CD14-positive monocyte (primary cell): ENCODE results near the gene ZSCAN26. TPM values are rescaled to one million over a fixed set of nuclear protein-coding genes. Genes with fewer than 3 reads are reported as not detected.

Source experiments
- DNase-seq, 3 donors: peaks; one replicate each; pipeline ENCODE4 v3.0.0-alpha.2; 2011 to 2022
- H2AFZ ChIP-seq: 2 replicates; pipeline ENCODE4 v1.6.0; 2012; ENCODE audit warnings: mild to moderate bottlenecking, low read depth, low read length, inconsistent platforms; ENCODE audit not compliant: insufficient read depth, poor library complexity, severe bottlenecking
- H3K27ac ChIP-seq, 2 donors: 1 replicate in 1 of 2; 2 replicates in 1 of 2; pipeline ENCODE4 v1.5.1; 2012 to 2013; ENCODE audit warnings: low read length in 2 of 2, control low read depth in 1 of 2, inconsistent platforms in 1 of 2, low read depth in 1 of 2, mild to moderate bottlenecking in 1 of 2
- H3K27me3 ChIP-seq, 2 donors: one replicate each; pipeline versions ENCODE4 v1.6.0 to v1.6.1; 2011 to 2013; ENCODE audit warnings: low read length in 2 of 2; ENCODE audit not compliant: control insufficient read depth in 2 of 2, insufficient read depth in 2 of 2
- H3K36me3 ChIP-seq, 2 donors: replicated peaks in 1 of 2; 1 replicate in 1 of 2; 2 replicates in 1 of 2; pipeline versions ENCODE4 v1.5.1 to v1.6.1; 2012 to 2013; ENCODE audit warnings: low read length in 2 of 2, control low read depth in 1 of 2, inconsistent platforms in 1 of 2, mild to moderate bottlenecking in 1 of 2; ENCODE audit not compliant: insufficient read depth in 2 of 2, control insufficient read depth in 1 of 2
- H3K4me1 ChIP-seq, 2 donors: 1 replicate in 1 of 2; 2 replicates in 1 of 2; pipeline versions ENCODE4 v1.5.1 to v1.6.1; 2012 to 2013; ENCODE audit warnings: low read length in 2 of 2, control low read depth in 1 of 2, inconsistent platforms in 1 of 2, mild to moderate bottlenecking in 1 of 2, moderate library complexity in 1 of 2; ENCODE audit not compliant: insufficient read depth in 2 of 2, control insufficient read depth in 1 of 2
- H3K4me2 ChIP-seq: replicated peaks from 2 replicates; pipeline ENCODE3; 2012; ENCODE audit warnings: low read length, moderate library complexity, mild to moderate bottlenecking; ENCODE audit not compliant: poor library complexity, severe bottlenecking; ENCODE audit errors: extremely low read depth
- H3K4me3 ChIP-seq, 3 experiments: fragments of 200-600 bp in 1 of 3; sonication (generic) in 1 of 3; replicated peaks in 1 of 3; 1 replicate in 2 of 3; 2 replicates in 1 of 3; pipeline ENCODE4 v1.5.1; 2011 to 2013; ENCODE audit warnings: low read length in 3 of 3, mild to moderate bottlenecking in 3 of 3, control low read depth in 2 of 3, low read depth in 2 of 3, inconsistent platforms in 1 of 3, moderate library complexity in 1 of 3
- H3K79me2 ChIP-seq: 2 replicates; pipeline ENCODE4 v1.6.0; 2012; ENCODE audit warnings: mild to moderate bottlenecking, control low read depth, inconsistent platforms, low read length, moderate library complexity; ENCODE audit not compliant: insufficient read depth
- H3K9ac ChIP-seq: 2 replicates; pipeline ENCODE4 v1.6.0; 2017; ENCODE audit warnings: low read length, mild to moderate bottlenecking; ENCODE audit not compliant: insufficient read depth, poor library complexity, severe bottlenecking
- H3K9me3 ChIP-seq, 2 donors: replicated peaks in 1 of 2; 1 replicate in 1 of 2; 2 replicates in 1 of 2; pipeline versions ENCODE4 v1.5.1 to v1.6.1; 2012 to 2013; ENCODE audit warnings: low read length in 2 of 2, control low read depth in 1 of 2; ENCODE audit not compliant: control insufficient read depth in 1 of 2, insufficient read depth in 1 of 2
- H4K20me1 ChIP-seq: 2 replicates; pipeline ENCODE4 v1.6.0; 2012; ENCODE audit warnings: mild to moderate bottlenecking, low read length, control low read depth, moderate library complexity; ENCODE audit not compliant: insufficient read depth
- H3K27ac Mint-ChIP-seq, 7 donors: one replicate each; pipeline ENCODE4 v1.8.0; 2020; ENCODE audit warnings: mild to moderate bottlenecking in 7 of 7, mixed read lengths in 7 of 7, moderate library complexity in 6 of 7, inconsistent platforms in 2 of 7
- H3K27me3 Mint-ChIP-seq, 3 donors: one replicate each; pipeline ENCODE4 v1.8.0; 2021 to 2022; ENCODE audit warnings: low read depth in 3 of 3, mild to moderate bottlenecking in 3 of 3, mixed read lengths in 3 of 3, moderate library complexity in 3 of 3, inconsistent platforms in 1 of 3
- H3K36me3 Mint-ChIP-seq, 2 donors: one replicate each; pipeline ENCODE4 v1.8.0; 2020; ENCODE audit warnings: mixed read lengths in 2 of 2, inconsistent platforms in 1 of 2, mild to moderate bottlenecking in 1 of 2
- H3K4me1 Mint-ChIP-seq: one replicate; pipeline ENCODE4 v1.8.0; 2020; ENCODE audit warnings: mild to moderate bottlenecking, mixed read lengths
- H3K4me3 Mint-ChIP-seq, 2 donors: one replicate each; pipeline ENCODE4 v1.8.0; 2020; ENCODE audit warnings: mild to moderate bottlenecking in 2 of 2, mixed read lengths in 2 of 2, moderate library complexity in 1 of 2
- H3K9me3 Mint-ChIP-seq, 7 donors: one replicate each; pipeline ENCODE4 v1.8.0; 2020 to 2022; ENCODE audit warnings: mixed read lengths in 7 of 7, mild to moderate bottlenecking in 6 of 7, moderate library complexity in 6 of 7, inconsistent platforms in 2 of 7
- CTCF ChIP-seq: fragments of 200-600 bp; IDR thresholded peaks from one replicate; pipeline ENCODE4 v1.8.0; 2022; ENCODE audit warnings: antibody characterized with exemption, mild to moderate bottlenecking
- WGBS: methylation state at CpG from one replicate; pipeline ENCODE4 v1.1.5; 2013; ENCODE audit warnings: missing lambda C conversion rate; ENCODE audit not compliant: insufficient coverage; 5-methylcytosine and 5-hydroxymethylcytosine counted together
- intact Hi-C, 2 donors: fragments of 100-400 bp; cut with micrococcal nuclease; formaldehyde crosslinking; loops; one replicate each; pipeline versions ENCODE4 v1.15.0 to v1.15.1; 2023
- polyA plus RNA-seq, 3 donors: library from polyadenylated mRNA; depleted of rRNA in 1 of 3; unstranded in 2 of 3; stranded (reverse) in 1 of 3; fragments of 300-500 nt in 2 of 3; fragments of >200 nt in 1 of 3; fragmentation: Illumina TruSeq in 2 of 3; gene quantifications; 1 replicate in 2 of 3; 2 replicates in 1 of 3; pipeline ENCODE4 v1.2.3, GENCODE V29; 2012 to 2021

The ZSCAN26 gene
- polyA plus RNA-seq, 3 donors: 3.4 to 8.3 (median 3.5) TPM

- Histone ChIP-seq H3K4me2 (peak overlapping the region; percentile 88), H3K27ac (no peak overlapping the region), H3K4me1 (peaks cover 33 to 39% of the 10 kb centered on the region in 2 donors), H3K4me3 (peak overlapping the region in 1 of 3 experiments; percentile 83), H4K20me1 (no peaks in the 10 kb centered on the region), H2AFZ (no peak overlapping the region), H3K36me3 (peaks cover 19 to 40% of the 10 kb centered on the region in 2 donors), H3K9ac (no peak overlapping the region), H3K9me3 (no peaks in the 10 kb centered on the region), H3K79me2 (peaks cover 16% of the 10 kb centered on the region), H3K27me3 (no peaks in the 10 kb centered on the region)
- Mint-ChIP-seq H3K4me3 (peak overlapping the region in 1 of 2 donors; percentile 51), H3K27me3 (peaks cover 0 to 1% (median 0%) of the 10 kb centered on the region in 3 donors), H3K9me3 (peaks cover 0 to 5% (median 0%) of the 10 kb centered on the region in 7 donors), H3K36me3 (peaks cover 32 to 36% of the 10 kb centered on the region in 2 donors), H3K4me1 (peaks cover 40% of the 10 kb centered on the region), H3K27ac (no peak overlapping the region)
- no peak for DNase-seq
- TF ChIP-seq CTCF: no peak
- WGBS: no CpG with 5 or more reads among the region's 2 CpGs
- intact Hi-C loops: loop anchor here (5.0 to 10.0 kb wide), 2 partner anchors 116 to 168 kb away; partner anchors contain the start of gene ZNF165 (in 1 of the 2)
Measured at GRCh38 chr6:28250747-28251146, 16.2 kb upstream of the ZSCAN26 start.

- H3K36me3 ChIP-seq: peaks cover 11 to 31% of the 10 kb centered on the region in 2 donors
- peak overlapping the region; percentile 88 for H3K4me2 ChIP-seq
- WGBS: 0% methylated on average over 19 of the region's 25 CpGs
- peaks cover 23 to 27% of the 10 kb centered on the region in 2 donors for H3K36me3 Mint-ChIP-seq
- H3K4me3 ChIP-seq: peak overlapping the region; percentile 83 to 99 (median 99)
- H2AFZ ChIP-seq: peak overlapping the region; percentile 89
- peaks cover 16% of the 10 kb centered on the region for H3K79me2 ChIP-seq
- no peaks in the 10 kb centered on the region for H4K20me1 ChIP-seq
- H3K27ac ChIP-seq: peak overlapping the region; percentile 46 to 73
- intact Hi-C loops: loop anchor here (5.0 to 10.0 kb wide), 2 partner anchors 117 to 169 kb away; partner anchors contain the start of gene ZNF165 (in 1 of the 2)
- no peak for TF ChIP-seq CTCF
- H3K4me1 ChIP-seq: peaks cover 33 to 39% of the 10 kb centered on the region in 2 donors
- H3K27me3 Mint-ChIP-seq: peaks cover 0 to 1% (median 0%) of the 10 kb centered on the region in 3 donors
- peaks cover 0 to 5% (median 0%) of the 10 kb centered on the region in 7 donors for H3K9me3 Mint-ChIP-seq
- peaks cover 40% of the 10 kb centered on the region for H3K4me1 Mint-ChIP-seq
- H3K9me3 ChIP-seq: no peaks in the 10 kb centered on the region
- peak overlapping the region; percentile 62 for H3K9ac ChIP-seq
- DNase-seq: peak in 2 of 3 donors; percentile 3 to 16
- H3K27me3 ChIP-seq: no peaks in the 10 kb centered on the region
- H3K4me3 Mint-ChIP-seq: peak overlapping the region; percentile 98
- peak overlapping the region; percentile 85 to 93 (median 88) for H3K27ac Mint-ChIP-seq
Measured at GRCh38 chr6:28251661-28252008, 15.3 kb upstream of the ZSCAN26 start.
